GM18505 (cell line): ENCODE results near the gene SOX6.
"Not testable (repeated sequence)": the region's sequence is repeated elsewhere in the genome, so short reads cannot be mapped to it uniquely, and the experiment has no call there.

ENCODE experiments used
- ATAC-seq: cut with Tn5 transposase; IDR thresholded peaks from one replicate; pipeline ENCODE4 v1.9.1; 2021; ENCODE audit not compliant: unreplicated experiment
- POLR2A ChIP-seq: IDR thresholded peaks from 4 replicates; pipeline ENCODE4 v1.6.1; 2011; ENCODE audit warnings: borderline replicate concordance; ENCODE audit not compliant: insufficient read depth, insufficient read length; ENCODE audit errors: extremely low read depth

SOX6 gene

DNA sequence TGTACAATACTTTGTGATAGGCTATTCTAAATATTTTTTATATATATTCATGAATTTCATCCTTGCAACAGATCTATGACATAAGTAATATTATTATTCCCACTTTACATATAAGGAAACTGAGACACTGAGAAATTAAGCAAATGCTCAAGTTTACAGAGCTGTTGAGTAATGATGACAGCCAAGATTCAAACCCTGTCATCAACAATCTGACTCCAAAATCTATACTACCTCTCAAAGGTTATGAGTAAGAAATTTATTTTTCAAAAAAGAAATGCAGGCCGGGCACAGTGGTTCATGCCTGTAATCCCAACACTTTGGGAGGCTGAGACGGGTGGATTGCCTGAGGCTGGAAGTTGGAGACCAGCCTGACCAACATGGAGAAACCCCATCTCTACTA, 22.6 kb upstream of the SOX6 start:
- TF ChIP-seq POLR2A, result no peak
- ATAC-seq, result no peak

DNA sequence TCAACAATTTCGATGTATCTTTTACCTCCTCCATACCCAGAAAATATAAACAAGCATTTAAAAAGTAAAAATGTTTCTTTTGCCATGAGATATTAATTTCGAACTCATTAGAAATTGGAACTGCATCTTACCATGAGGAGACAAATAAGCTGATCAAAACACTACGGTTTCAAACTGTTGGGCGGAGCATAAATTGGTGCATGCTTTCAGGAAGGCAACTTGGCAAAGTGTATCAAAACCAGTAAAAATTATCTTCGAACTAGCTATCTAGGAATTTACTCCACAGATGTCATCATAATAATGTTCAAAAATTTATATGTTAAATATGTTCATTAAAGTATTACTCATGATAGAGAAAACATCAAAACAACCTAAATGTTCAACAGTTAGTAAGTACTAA, 21.4 kb upstream of the SOX6 start:
- no peak for TF ChIP-seq POLR2A
- no peak for ATAC-seq

DNA sequence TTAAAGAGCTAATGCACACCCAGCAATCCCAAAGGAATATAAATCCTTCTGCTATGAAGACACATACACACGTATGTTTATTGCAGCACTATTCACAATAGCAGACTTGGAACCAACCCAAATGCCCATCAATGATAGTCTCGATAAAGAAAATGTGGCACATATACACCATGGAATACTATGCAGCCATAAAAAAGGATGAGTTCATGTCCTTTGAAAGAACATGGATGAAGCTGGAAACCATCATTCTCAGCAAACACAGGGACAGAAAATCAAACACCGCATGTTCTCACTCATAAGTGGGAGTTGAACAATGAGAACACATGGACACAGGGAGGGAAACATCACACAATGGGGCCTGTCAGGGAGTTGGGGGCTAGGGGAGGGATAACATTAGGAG, 19.3 kb upstream of the SOX6 start:
- not testable (repeated sequence) for ATAC-seq

DNA sequence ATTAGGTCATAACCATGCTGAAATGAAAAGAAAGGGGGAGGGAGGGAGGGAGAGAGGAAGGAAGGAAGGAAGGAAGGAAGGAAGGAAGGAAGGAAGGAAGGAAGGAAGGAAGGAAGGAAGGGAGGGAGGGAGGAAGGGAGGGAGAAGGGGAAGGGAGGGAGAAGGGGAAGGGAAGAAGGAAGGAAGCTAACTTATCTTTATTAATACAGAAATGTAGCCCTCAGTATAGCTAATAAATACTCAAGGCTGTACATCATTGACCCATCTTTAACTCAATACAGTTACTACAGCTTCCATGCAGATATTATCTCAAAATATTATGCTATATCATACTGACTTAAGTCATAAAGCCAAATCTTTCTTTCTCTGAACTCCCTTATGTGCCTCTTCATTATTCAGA, 17.4 kb upstream of the SOX6 start:
- no peak for TF ChIP-seq POLR2A
- ATAC-seq, result no peak

GRCh38 chr11:16372355-16372754, 16.0 kb upstream of the SOX6 start:
- TF ChIP-seq POLR2A, result no peak
- ATAC-seq, result no peak

GRCh38 chr11:16367252-16367651, 10.9 kb upstream of the SOX6 start:
- ATAC-seq, result no peak
- no peak for TF ChIP-seq POLR2A

DNA sequence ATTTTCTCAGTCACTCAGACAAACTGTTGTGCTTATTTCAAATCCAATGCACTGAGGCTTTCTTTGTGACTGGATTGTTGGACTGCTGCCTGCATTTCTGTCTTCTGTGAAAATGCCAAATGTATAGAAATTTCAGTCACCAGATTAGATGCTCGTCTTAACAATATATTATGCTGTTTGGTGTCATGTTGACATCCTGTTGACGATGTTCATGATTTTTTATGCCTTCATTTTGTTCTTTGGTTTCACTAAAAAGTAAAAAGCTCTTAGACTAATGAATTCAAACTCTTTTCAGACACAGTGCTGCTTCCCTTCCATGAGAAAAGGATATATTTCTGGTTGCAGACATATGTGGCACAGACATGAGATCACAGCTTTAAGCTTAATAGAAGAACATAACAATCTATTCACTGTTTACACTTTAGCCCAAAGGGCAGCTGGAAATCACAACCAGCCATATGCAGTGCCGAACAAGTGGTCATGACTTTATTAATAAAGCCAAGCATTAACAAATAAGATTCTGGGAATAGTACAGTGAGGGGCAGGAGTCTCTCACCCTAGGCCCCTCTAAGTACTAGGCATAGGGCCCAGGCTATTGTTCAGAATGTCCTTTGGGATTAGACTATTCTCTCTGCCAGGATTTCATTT, 9.4 kb upstream of the SOX6 start:
- no peak for ATAC-seq
- no peak for TF ChIP-seq POLR2A

- TF ChIP-seq POLR2A, result no peak
- no peak for ATAC-seq
Measured at GRCh38 chr11:16364254-16364653, 7.9 kb upstream of the SOX6 start.

DNA sequence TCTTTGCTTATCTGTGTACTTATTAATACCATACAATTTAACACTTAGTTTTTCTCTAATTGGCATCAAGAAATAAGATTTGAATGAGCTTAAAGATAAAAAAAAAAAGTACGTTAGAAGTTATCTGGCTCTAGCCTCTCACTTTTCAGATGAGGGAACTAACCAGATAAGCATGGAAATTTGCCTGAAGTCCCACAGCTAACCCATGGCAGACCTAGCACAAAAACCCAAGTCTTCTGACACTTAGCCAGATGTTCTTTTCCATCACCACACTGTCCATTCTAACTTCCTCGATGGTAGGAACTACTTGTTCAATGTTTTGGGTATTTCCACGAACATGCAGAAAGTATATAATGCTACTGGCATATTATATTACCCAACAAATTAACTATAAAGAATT, 7.4 kb upstream of the SOX6 start:
- ATAC-seq, result no peak
- TF ChIP-seq POLR2A, result no peak

GRCh38 chr11:16361108-16361865, 4.9 kb upstream of the SOX6 start:
- ATAC-seq, result no peak
- no peak for TF ChIP-seq POLR2A

- TF ChIP-seq POLR2A, result no peak
- no peak for ATAC-seq
Measured at GRCh38 chr11:16359369-16359768, 3.0 kb upstream of the SOX6 start.

DNA sequence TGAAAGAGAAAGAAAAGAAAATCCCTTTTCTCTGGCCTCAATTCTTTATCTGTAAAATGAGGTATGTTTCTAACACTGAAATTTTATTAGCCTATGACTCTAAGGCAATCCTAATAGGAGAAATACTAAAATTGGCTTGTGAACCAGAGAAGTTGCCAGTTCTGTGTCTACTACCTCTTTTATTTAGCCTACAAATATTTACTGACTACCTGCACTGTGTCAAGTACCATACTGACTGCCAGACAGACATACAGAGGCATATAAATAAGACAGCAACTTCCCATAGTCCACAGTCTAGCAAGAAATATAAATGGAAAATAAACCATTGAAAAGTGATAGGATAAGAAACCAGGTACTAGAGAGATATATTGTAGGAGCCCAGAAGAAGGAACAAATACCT, 2.4 kb upstream of the SOX6 start:
- ATAC-seq, result no peak
- no peak for TF ChIP-seq POLR2A

- no peak for TF ChIP-seq POLR2A
- no peak for ATAC-seq
Measured at GRCh38 chr11:16357775-16358174, 1.4 kb upstream of the SOX6 start.

DNA sequence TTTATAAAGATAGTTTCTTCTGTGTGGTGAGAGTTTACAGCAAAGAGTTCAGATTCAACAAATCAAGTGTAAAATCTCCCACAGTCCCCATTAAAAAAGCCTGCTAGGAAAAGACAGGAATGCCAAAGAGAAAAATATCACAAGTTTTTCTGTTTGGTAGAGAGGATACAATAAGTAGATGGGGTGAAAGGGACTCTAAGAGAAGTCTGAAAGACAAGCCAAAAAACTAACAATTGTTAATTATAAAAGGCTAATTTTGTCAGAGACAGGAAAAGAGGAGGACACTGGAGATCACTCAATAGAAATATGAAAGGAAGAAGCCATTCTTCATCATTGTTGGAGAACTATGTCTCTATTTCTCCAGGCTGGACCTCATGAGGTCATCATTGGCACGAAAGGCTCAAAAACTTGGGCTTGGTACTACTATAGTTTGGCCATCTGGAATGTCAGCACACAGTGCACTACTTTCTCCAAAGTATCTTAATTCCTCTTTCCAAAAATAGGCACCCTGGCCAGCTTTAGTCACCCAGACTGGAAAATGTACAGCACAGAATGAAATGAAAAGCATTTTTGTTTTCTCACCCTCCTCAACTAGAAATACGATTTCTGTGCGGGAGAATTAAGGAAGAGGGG, 531 bp upstream of the SOX6 start:
- TF ChIP-seq POLR2A, result no peak
- no peak for ATAC-seq

- TF ChIP-seq POLR2A, result no peak
- no peak for ATAC-seq
Measured at GRCh38 chr11:16352707-16353106, 3.6 kb downstream of the SOX6 start.

DNA sequence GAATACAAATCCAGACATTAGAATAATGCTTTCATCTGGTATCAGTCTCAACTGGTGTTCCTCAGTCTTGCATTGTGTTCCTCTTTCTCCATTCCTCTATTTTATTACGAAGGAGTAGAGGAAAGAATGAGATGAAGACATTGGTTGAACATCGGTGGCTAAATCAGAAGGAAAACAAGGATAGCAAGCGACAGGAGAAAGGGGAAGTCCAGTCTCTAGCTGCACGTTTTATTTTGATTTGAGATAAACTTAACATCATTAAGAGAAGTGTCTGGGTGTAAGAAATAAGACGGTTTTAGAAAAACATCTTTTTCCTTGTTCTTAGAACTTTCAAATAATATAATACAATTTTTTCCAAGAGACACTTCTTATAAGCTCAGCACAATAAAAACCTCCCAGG, 6.2 kb downstream of the SOX6 start:
- ATAC-seq, result no peak
- TF ChIP-seq POLR2A, result no peak
